RWPE2 (cell line): Measurements from ENCODE around the gene MELK.

Source experiments
- ATAC-seq: fragments of 200-7000 bp; cut with Tn5 transposase; 3 replicates; pipeline ENCODE4 v1.9.1; 2021; ENCODE audit warnings: low read depth
- DNase-seq: peaks from one replicate; pipeline ENCODE4 v3.0.0-alpha.2; 2020; ENCODE audit warnings: low spot score
- H3K27ac ChIP-seq: fragments of 450-650 bp; 2 replicates; pipeline ENCODE4 v1.5.1; 2017; ENCODE audit warnings: mild to moderate bottlenecking; ENCODE audit not compliant: poor library complexity, severe bottlenecking
- H3K27me3 ChIP-seq: fragments of 250-450 bp; sonication (Bioruptor Pico); 2 replicates; pipeline ENCODE4 v1.5.1; 2021; ENCODE audit warnings: mild to moderate bottlenecking, moderate library complexity; ENCODE audit not compliant: insufficient read depth, poor library complexity, severe bottlenecking
- H3K36me3 ChIP-seq: fragments of 250-450 bp; sonication (Bioruptor Pico); 2 replicates; pipeline ENCODE4 v1.5.1; 2020; ENCODE audit warnings: low read depth, mild to moderate bottlenecking, moderate library complexity
- H3K4me1 ChIP-seq: fragments of 250-450 bp; sonication (Bioruptor Pico); 2 replicates; pipeline ENCODE4 v1.5.1; 2021; ENCODE audit warnings: mild to moderate bottlenecking, moderate library complexity; ENCODE audit not compliant: insufficient read depth, poor library complexity, severe bottlenecking
- H3K4me3 ChIP-seq: fragments of 250-450 bp; sonication (Bioruptor Pico); 2 replicates; pipeline ENCODE4 v1.5.1; 2021; ENCODE audit warnings: mild to moderate bottlenecking, moderate library complexity; ENCODE audit not compliant: severe bottlenecking
- H3K9me3 ChIP-seq: fragments of 250-450 bp; sonication (Bioruptor Pico); 2 replicates; pipeline ENCODE4 v1.5.1; 2021; ENCODE audit warnings: mild to moderate bottlenecking, moderate library complexity; ENCODE audit not compliant: severe bottlenecking
- CTCF ChIP-seq: fragments of 450-650 bp; IDR thresholded peaks from one replicate; pipeline ENCODE4 v1.5.1; 2017; ENCODE audit warnings: mild to moderate bottlenecking, moderate library complexity; ENCODE audit not compliant: poor library complexity, severe bottlenecking

Gene MELK

GRCh38 chr9:36575411-36575882, 2.8 kb downstream of the MELK start:
- Histone ChIP-seq H3K4me3 (peak overlapping the region; percentile 7), H3K27me3 (no peaks in the 10 kb centered on the region), H3K27ac (peak overlapping the region; percentile 68), H3K36me3 (peaks cover 63% of the 10 kb centered on the region), H3K4me1 (peaks cover 17% of the 10 kb centered on the region), H3K9me3 (no peaks in the 10 kb centered on the region)
- ATAC-seq: peak; percentile 30; the same call in 1 of the 3 replicates
- no peak for TF ChIP-seq CTCF
- no peak for DNase-seq

GRCh38 chr9:36576866-36577265, 4.2 kb downstream of the MELK start:
- Histone ChIP-seq H3K27me3 (no peaks in the 10 kb centered on the region), H3K36me3 (peaks cover 77% of the 10 kb centered on the region), H3K4me1 (peaks cover 17% of the 10 kb centered on the region), H3K4me3 (no peak overlapping the region), H3K27ac (no peak overlapping the region), H3K9me3 (no peaks in the 10 kb centered on the region)
- DNase-seq (no peak), ATAC-seq (no peak)
- no peak for TF ChIP-seq CTCF

GRCh38 chr9:36584620-36585460, 12.1 kb downstream of the MELK start:
- DNase-seq: no peak
- peak; percentile 72 for ATAC-seq

GRCh38 chr9:36590231-36590630, 17.5 kb downstream of the MELK start:
- TF ChIP-seq CTCF: no peak
- Histone ChIP-seq H3K36me3 (peaks cover 92% of the 10 kb centered on the region), H3K4me1 (peaks cover 6% of the 10 kb centered on the region), H3K4me3 (no peak overlapping the region), H3K9me3 (no peaks in the 10 kb centered on the region), H3K27me3 (no peaks in the 10 kb centered on the region), H3K27ac (no peak overlapping the region)
- no peak for DNase-seq
- ATAC-seq: no peak

More at GRCh38 chr9:36584620-36585460, 12.1 kb downstream of the MELK start:
- peaks cover 75% of the 10 kb centered on the region for H3K36me3 ChIP-seq
- no peak overlapping the region for H3K4me3 ChIP-seq
- peak overlapping the region; percentile 78 for H3K27ac ChIP-seq
- TF ChIP-seq CTCF: no peak
- no peaks in the 10 kb centered on the region for H3K9me3 ChIP-seq
- peaks cover 14% of the 10 kb centered on the region for H3K4me1 ChIP-seq
- H3K27me3 ChIP-seq: no peaks in the 10 kb centered on the region
